Measurements from ENCODE around the gene POLR2L.

- no peak for TF ChIP-seq CTCF (IDR thresholded peaks at IDR 0.05)
- no peak for TF ChIP-seq POLR2A (IDR thresholded peaks at IDR 0.05)
These were observed 34.2 kb upstream of the POLR2L start for GRCh38 chr11:876545-876944.

Data from testis (tissue), 2 donors.